Superior temporal gyrus (tissue), 1 donor: ENCODE data around the gene CRYBA1.
"Not testable (repeated sequence)": the region's sequence is repeated elsewhere in the genome, so short reads cannot be mapped to it uniquely, and the experiment has no call there.

Source experiments
- DNase-seq: peaks from one replicate; pipeline ENCODE4 v3.0.0-alpha.2; 2016; ENCODE audit errors: extremely low spot score

Gene CRYBA1

DNA sequence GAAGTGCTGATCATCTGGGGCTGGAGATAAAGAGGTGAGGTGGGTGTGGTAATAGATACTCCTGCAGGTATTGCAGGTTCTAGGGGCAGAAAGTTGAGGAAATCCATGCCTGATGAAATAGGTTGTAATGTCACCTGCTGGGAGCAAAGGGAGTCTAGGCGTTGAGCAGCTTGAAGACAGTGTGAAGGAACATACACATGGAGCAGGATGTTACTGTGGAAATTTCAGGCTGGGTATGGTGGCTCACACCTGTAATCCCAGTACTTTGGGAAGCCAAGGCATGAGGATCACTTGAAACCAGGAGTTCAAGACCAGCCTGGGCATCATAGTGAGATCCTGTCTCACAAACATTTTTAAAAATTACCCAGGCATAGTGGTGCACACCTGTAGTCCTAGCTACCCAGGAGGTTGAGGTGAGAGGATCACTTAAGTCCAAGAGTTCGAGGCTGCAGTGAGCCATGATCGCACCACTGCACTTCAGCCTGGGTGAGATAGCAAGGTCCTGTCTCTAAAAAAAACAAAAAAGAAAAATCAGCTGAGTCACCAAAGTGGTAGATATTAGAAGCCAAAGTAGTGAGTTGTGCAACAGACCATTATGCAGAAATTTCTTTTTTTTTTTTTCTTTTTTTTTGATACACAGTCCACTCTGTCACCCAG lies 9.1 kb upstream of the CRYBA1 start:
- DNase-seq: no peak

DNA sequence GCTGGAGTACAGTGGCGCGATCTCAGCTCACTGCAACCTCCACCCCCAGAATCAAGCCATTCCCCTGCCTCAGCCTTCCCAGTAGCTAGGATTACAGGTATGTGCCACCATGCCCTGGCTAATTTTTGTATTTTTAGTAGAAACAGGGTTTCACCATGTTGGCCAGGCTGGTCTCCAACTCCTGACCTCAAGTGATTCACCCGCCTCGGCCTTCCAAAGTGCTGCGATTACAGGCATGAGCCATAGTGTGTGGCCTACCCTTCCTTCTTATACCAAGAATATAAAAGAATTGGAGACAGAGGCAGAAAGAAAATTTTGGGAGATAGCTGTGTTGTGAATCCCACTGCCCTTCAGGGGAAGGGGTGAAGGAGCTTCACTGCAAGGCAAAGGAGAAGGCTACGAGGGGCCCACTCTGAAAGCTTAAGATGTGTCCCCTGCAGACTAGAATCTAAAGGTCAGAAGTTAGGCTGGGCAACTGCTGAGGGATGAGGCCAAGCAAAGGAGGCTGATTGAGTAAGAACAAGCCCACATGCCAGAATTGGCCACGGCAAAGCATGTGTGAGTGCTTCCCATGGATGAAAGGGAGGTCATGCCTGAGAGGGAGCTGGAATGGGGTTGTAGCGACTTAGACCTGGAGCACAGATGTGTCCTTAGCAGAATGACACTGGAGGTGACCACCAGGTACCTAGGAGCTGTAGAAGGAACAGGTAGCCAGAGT lies 8.4 kb upstream of the CRYBA1 start:
- no peak for DNase-seq

DNA sequence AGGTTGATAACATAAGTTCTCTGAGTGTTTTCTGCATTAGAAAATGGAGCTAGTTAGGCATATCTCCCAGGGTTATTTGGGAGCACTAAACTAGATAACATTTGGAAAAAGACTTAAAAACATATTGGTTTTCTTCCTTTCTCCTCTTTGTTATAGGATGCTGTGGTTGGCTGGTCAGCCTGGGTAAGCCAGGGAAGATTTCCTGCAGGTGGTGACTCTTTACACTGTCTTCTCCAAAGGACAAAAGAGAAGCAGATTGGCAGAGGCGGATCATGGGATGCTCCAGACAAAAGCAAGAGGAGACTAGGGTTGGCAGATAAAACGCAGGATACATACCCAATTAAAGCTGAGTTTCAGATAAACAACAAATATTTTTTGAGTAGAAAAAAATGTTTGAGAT lies 6.2 kb upstream of the CRYBA1 start:
- no peak for DNase-seq

DNA sequence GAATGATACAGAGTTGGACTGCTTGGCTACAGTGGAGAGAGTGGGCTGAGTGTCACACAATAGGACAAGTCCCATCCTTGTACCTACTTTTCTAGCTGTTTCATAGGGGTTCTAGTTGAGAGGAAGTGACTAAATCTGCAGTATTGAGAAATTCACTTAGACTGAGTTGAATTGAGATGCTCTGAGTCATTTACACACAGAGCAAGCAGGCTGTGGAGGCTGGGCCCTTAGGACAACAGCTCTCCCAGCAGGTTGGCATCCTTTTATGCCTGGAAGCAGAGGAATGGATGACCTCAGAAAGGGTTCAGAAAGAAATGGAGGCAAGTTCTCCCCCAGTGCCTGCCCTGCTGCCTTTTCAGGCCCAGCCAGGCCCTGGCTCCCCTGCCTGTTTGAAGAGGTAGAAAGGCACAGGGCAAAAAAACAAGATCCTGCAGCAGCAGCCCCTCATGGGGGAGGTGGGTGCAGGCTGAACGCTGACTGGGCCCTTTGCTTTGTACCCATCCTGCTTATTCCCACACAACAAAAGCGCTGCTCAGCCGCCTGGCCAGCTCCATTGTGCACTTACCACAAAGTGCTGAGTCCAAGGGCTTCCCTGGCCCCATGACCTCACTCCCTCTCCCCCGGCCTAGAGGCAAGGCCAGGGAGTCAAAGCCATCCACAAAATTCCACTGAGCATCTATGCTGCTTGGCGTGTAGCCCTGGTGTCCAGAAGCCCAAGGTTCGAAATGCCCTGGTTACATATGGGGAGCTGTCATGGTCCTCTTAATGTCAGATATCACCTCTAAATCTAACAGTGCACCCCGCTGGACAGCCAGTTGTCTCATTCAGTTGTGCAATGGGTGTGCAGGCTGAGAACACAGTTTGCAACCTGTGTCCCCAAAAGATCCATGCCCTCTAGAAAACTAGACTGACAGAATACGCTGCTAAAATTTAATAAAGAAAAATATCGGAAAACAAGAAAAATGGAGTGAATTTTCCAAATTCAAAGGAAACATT lies 5.4 kb upstream of the CRYBA1 start:
- peak; percentile 58 for DNase-seq

DNA sequence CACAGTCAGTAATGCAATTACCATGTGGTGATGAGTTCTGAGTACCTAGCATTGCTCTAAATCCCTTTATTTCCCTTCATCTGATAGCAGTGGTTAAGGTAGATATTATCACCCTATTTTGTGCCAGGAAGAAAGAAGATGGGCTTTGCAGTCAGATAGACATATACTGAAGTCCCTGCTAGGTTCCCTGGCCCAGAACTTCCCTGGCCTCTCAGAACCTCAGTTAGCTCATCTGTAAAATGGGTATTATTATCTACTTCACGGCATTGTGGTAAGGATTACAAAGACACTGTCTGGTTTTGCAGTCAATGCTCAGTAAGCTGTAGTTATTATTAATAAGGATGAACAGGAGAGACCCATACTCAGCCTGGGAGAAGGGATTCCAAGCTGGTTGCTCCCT lies 4.6 kb upstream of the CRYBA1 start:
- no peak for DNase-seq

DNA sequence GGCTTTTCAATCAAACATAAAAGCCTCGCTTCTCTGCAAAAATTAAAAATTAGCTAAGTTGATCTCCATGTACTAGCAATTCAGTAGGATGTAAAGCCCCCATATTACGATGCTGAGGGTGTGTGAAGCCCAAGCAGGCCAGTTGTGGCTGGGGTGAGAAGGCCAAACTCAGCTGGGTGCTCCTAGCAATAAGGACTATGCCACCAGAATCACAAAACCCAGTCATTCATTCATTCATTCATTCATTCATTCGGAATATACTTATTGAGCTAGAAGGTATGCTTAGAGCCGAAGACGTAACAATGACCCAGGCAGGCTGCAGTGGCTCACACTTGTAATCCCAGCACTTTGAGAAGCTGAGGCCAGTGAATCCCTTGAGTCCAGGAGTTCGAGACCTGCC lies 3.9 kb upstream of the CRYBA1 start:
- DNase-seq: no peak

DNA sequence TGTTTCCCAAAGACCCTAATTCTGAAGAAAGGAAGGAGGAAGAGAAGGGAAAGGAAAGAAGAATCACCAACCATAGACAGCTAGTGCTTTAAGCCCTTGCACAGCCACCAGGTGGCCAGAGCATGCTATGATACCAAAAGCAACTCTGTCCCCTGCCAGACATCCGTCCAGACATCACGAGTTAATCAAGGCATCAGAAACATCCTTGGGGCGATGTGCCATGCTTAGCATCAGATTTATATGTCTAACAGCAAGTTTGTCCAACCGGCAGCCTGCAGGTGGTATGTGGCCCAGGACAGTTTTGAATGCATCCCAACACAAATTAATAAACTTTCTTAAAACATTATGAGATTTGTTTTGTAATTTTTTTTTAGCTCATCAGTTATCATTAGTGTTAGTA lies 2.9 kb upstream of the CRYBA1 start:
- DNase-seq: no peak

DNA sequence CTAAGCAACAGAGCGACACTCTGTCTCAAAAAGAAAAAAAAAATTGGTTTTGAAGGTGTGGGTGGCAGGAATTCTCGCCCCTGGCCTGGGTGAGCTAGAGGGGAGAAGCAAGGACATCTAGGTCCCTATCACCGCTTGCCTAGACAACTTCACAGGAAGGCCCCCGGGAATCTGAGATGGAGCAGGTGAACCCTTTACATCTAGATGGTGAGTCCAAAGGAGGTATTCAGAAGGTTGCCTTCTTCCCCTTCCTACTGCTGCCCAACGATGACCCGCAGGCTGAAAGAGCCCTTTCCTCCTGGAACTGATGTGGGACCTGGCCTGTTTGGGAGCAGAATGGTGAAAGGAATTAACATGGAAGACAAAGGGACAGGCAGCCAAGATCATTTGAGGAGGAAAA lies 1.3 kb upstream of the CRYBA1 start:
- no peak for DNase-seq

DNA sequence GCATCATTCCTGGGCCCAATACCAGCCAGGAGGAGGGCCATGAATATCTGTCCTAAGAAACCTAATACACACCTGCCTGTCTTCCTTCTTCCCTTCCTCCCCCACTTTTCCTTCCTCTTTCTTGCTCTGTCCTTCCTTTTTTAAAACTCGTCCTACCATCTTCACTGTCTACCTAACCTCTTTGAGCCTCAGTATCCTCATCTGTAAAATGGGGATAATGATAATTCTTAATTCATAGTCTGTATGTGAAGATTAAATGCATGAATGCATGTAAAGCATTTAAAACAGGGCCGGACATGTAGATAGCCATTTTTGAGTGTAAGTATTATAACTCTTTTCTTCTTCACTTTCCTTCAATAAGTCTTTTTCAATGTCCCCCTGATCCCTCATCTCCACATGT lies 560 bp downstream of the CRYBA1 start:
- DNase-seq: no peak

DNA sequence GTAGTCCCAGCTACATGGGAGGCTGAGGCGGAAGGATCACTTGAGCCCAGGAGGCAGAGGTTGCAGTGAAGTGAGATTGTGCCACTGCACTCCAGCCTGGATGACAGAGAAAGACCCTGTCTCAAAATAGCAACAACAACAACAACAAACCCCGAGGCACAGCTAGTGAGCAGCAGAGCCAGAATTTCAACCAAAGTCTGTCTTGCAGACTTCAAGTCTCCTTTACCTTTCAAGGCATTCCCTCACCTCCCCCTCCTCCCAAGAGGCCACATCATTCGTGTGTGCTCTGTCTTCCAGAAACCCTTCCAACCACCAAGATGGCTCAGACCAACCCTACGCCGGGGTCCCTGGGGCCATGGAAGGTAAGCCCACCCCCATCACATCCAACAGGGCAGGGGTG lies 2.2 kb downstream of the CRYBA1 start:
- no peak for DNase-seq

DNA sequence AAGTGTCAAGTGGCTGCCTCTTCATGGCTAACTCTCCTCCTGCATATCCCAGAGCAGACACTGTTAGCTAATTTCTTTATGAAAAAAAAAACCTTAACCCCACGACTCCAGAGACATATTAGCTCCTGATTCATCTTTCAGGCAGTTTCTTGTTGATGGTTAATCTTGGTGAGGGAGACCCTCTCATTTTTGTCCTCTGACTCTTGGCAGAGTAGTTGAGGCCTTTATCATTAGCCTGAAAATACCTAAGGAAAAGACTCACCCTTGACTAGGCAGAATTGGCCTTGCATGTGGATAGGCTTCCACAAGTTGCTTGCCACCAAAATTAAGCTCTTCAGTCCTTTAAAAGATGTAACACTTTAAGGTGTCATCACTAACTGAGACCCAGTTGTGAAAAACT lies 4.0 kb downstream of the CRYBA1 start:
- DNase-seq: no peak

DNA sequence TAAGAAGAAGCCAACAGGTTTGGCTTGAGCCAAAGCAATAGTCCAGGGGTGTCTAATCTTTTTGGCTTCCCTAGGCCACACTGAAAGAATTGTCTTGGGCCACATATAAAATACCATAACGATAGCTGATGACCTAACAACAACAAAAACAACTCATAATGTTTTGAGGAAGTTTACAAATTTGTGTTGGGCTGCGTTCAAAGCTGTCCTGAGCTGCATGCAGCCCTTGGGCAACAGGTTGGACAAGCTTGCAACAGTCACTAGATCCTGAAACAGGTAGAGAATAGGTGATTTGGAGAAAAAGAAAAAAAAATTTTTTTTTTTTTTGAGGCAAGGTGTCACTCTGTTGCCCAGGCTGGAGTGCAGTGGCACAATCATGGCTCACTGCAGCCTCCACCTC lies 4.5 kb downstream of the CRYBA1 start:
- DNase-seq: no peak

DNA sequence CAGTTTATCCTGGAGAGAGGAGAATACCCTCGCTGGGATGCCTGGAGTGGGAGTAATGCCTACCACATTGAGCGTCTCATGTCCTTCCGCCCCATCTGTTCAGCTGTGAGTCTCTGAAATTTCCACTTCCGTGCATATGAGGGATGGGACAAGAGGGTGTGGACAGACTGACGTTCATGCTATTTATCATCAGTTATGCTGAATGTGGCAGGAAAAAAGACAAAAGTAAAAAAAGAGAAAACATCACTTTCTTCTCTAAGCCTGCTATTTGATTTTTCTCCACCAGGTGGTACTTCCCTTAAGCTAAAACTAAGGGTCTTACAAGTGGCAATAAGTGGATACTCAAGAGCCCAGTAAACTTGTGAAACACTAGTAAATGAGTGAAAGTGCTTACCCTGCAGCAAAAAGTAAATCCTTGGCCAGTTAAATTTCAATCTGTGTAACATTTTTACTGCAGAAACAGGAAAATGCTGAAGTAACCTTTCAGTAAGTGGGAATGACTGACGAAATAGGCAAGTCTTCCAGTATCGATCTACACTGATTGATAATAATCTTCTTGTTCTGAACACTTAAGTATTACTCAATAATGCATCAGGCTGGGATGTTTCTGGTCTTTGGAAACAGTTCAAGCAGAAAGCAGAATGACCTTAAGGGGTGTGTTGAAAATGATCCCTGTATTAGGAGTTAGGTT lies 5.6 kb downstream of the CRYBA1 start:
- no peak for DNase-seq

DNA sequence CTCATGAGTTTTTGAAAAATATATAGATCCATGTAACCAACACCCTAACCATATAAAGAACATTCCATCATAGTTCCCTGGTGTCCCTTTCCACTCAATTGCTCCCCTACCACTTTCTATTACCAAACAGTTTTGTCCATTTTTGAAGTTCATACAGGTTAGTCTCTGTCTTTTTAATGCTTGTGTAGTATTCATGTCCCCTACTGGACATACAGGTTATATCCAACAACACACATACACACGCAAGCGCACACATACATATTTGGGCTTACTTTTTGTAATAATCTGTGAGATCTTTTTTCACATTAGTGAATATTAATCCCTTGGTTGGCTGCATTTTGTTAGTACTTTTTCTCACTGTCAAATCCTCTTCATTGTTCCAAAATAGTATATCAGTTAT lies 6.4 kb downstream of the CRYBA1 start:
- DNase-seq: no peak

DNA sequence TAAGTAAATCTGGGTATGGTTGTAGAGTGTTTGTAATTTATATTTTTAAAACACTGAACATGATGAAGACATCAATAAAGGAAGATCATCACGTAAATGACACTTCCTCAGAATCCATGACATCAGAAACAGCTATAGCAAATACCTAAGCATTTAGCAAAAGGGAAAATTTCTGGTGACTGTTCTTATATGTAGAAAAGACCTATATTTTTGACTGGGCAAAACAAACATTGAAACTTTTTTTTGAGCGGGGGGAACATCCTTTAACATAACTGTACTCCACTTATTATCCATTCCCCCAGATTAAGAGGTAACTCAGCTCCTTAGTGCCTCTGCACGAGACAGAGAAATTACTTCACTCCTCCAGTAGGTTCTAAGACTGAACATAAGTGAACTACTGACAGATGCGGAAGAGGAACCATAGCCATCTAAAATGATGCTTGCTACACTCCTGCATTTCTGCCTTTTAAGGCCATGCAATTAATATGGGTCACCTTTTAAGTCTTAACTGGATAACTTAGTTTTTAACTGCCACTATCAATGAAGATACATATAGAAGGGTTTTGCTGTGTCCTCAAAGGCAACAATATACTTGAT lies 9.4 kb downstream of the CRYBA1 start:
- DNase-seq: no peak

DNA sequence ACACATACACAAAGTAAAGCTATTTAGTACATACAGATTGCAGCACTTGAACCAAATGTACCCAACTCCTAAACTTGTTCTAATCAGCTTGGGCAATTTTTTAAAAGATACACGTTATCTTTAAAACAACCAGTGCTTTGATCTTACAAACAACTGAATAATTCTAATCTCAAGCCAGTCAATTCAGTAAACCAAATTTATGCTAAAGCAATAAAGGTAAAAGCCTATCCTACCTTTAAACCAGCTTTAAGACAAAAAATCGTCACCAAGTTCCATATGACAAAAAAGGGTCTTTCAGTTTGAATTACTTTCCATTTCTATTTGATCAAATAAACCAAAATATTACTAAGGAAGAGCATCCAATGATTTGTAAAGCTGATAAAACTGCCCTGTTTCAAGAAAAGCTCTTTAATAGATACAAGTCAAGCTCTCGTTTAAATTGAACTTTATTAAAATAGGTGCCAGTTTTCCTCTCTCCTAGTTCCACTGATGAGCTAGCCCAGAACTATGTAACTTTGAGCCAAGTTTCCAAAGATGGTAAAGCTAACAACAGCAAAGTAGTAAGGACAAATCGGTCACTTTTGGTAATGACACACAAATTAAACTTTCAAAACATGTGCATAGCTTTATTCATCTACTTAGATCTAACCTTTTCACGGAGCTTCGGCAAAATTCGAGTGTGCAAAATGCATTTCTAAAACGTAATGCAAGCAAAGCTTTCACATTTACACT lies 10.2 kb downstream of the CRYBA1 start:
- no peak for DNase-seq

DNA sequence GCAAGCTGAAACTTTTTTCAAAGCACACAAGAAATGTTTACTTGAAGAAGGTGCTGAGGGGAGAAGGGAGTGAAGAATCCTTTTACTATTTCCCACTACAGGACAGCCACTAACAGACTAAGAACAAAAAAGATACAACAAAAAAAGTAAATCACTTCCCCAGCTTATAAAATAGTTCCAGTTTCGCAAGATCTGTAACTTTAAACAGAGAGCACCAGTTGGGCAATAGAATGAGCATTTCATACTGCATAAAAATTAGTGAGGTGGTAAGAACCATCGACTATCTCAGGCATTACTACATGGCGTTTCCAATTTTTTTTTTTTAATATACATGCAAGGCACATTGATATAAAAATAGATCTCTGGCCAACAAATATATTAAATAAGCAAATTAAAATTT lies 11.1 kb downstream of the CRYBA1 start:
- DNase-seq: no peak

DNA sequence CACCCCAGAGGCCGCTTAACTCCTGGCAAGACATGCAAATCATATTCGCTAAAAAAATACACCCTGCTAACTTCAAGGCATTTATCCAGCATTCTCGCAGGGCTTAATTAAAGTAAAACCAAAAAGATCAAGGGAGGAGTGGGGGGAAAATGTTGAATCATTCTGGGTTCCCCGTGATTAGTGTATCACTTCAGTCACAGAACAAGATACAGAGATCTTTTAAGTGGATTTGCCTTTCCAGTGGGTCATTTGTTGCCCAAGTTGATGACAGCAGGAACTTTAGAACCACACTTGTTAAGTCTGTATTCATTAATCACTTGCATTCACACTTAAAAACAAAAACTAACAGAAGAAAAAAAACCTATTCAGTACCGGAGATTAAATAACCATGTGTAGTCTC lies 17.3 kb downstream of the CRYBA1 start:
- DNase-seq: no peak

DNA sequence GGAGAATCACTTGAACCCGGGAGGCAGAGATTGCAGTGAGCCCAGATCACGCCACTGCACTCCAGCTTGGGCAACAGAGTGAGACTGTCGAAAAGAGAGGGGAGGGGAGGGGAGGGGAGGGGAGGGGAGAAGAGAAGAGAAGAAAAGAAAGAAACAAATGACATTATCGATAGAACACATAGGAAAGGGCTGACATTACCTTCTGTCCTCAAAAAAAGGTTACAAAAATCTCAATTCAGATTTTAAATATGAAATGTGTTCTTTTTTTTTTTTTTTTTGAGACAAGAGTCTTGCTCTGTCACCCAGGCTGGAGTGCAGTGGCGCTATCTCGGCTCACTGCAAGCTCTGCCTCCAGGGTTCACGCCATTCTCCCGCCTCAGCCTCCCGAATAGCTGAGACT lies 25.3 kb downstream of the CRYBA1 start:
- DNase-seq: not testable (repeated sequence)

DNA sequence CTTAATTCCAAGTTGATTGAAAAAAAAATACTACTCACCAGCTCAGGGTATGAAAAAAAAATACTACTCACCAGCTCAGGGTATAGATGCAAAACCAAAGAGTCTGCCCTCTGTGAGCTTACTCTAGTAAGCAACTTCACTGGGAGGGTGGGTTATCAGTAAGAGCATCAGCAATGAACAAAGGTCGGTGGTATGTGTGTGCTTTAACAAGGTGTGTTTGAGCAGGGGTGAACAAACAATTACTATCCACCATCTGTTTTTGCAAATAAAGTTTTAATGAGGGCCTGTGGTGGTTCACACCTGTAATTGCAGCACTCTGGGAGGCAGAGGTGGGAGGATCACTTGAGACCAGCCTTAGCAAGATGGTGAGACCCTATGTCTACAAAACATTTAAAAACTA lies 27.3 kb downstream of the CRYBA1 start:
- no peak for DNase-seq

DNA sequence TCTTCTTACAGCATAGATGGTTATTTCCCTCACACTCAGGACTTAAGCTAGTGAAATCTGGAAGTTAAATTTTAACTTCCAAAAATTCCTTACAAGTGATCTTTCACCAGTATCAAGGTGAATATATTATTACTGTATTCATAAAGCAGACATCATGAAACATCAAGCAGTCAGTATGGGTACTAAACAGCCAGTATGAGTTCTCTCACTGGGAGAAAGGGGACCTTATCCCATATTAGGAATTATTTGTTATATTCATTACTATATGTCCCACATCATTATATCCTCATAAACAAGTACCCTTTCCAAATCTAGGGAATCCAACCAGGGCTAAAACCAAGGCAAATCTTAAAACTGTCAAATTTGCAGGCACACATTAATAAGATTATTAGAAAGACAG lies 32.0 kb downstream of the CRYBA1 start:
- DNase-seq: no peak
